ENCODE data around the gene TK1.
A peak's percentile ranks its signal among the peaks of the same experiment; 100 is the strongest.
"Not testable (repeated sequence)": the region's sequence is repeated elsewhere in the genome, so short reads cannot be mapped to it uniquely, and the experiment has no call there.

Gene TK1

GRCh38 chr17:78174346-78174869 lies 12.4 kb downstream of the TK1 start:
- TF ChIP-seq MAX (IDR thresholded peaks at IDR 0.05; ENCODE audit: low read depth, low read length) (no peak), POLR2A (IDR thresholded peaks at IDR 0.05; ENCODE audit: extremely low read depth, insufficient read length) (no peak), MYC (IDR thresholded peaks at IDR 0.05; ENCODE audit: low read depth, low read length) (no peak), CTCF (IDR thresholded peaks at IDR 0.05; ENCODE audit: low read depth, low read length) (no peak)
- DNase-seq (ENCODE audit: low read depth), result no peak
- H3K4me3 ChIP-seq (ENCODE audit: low read depth, low read length), result no peak overlapping the region

GRCh38 chr17:78173097-78173715 lies 13.6 kb downstream of the TK1 start:
- no peak for DNase-seq (ENCODE audit: low read depth)
- TF ChIP-seq MAX (IDR thresholded peaks at IDR 0.05; ENCODE audit: low read depth, low read length), result no peak
- no peak overlapping the region for H3K4me3 ChIP-seq (ENCODE audit: low read depth, low read length)

GRCh38 chr17:78172249-78173051 lies 14.4 kb downstream of the TK1 start:
- TF ChIP-seq POLR2A (IDR thresholded peaks at IDR 0.05; ENCODE audit: extremely low read depth, insufficient read length) (no peak), MYC (IDR thresholded peaks at IDR 0.05; ENCODE audit: low read depth, low read length) (no peak), MAX (IDR thresholded peaks at IDR 0.05; ENCODE audit: low read depth, low read length) (no peak), CTCF (IDR thresholded peaks at IDR 0.05; ENCODE audit: low read depth, low read length) (no peak)
- DNase-seq (ENCODE audit: low read depth), result peak; percentile 58
- no peak overlapping the region for H3K4me3 ChIP-seq (ENCODE audit: low read depth, low read length)

GRCh38 chr17:78171591-78172248 lies 15.1 kb downstream of the TK1 start:
- not testable (repeated sequence) for H3K4me3 ChIP-seq (ENCODE audit: low read depth, low read length); DNase-seq (ENCODE audit: low read depth)

- H3K4me3 ChIP-seq (ENCODE audit: low read depth, low read length), result no peak overlapping the region
- TF ChIP-seq MYC (IDR thresholded peaks at IDR 0.05; ENCODE audit: low read depth, low read length) (no peak), POLR2A (IDR thresholded peaks at IDR 0.05; ENCODE audit: extremely low read depth, insufficient read length) (no peak), MAX (IDR thresholded peaks at IDR 0.05; ENCODE audit: low read depth, low read length) (no peak), CTCF (IDR thresholded peaks at IDR 0.05; ENCODE audit: low read depth, low read length) (no peak)
- DNase-seq (ENCODE audit: low read depth), result no peak
Measured at GRCh38 chr17:78170692-78171590, 15.9 kb downstream of the TK1 start.

- no peak for TF ChIP-seq CTCF (IDR thresholded peaks at IDR 0.05; ENCODE audit: low read depth, low read length)
- TF ChIP-seq MAX (IDR thresholded peaks at IDR 0.05; ENCODE audit: low read depth, low read length), result peak; percentile 56
- TF ChIP-seq POLR2A (IDR thresholded peaks at IDR 0.05; ENCODE audit: extremely low read depth, insufficient read length), result no peak
- TF ChIP-seq MYC (IDR thresholded peaks at IDR 0.05; ENCODE audit: low read depth, low read length), result no peak
- peak; percentile 35 for DNase-seq (ENCODE audit: low read depth)
- H3K4me3 ChIP-seq (ENCODE audit: low read depth, low read length), result peak overlapping the region; percentile 53
Measured at GRCh38 chr17:78168903-78169793, 17.7 kb downstream of the TK1 start.

Data from NB4 (cell line).